Endometrial microvascular endothelial cells (primary cell): ENCODE results near the gene MSI2. TPM values are rescaled to one million over a fixed set of nuclear protein-coding genes. Genes with fewer than 3 reads are reported as not detected.

Source experiments
- in situ Hi-C: cut with HindIII; loops from 2 replicates; pipeline ENCODE4 v1.10.0; 2017; ENCODE audit warnings: low sequenced_read_pairs, low pct_unique_long_range_greater_than_20kb; ENCODE audit errors: inconsistent ontology term
- total RNA-seq: library from RNA; depleted of rRNA; stranded (reverse); fragments of >200 nt; gene quantifications from one replicate; pipeline ENCODE4 v1.2.3, GENCODE V29; 2015; ENCODE audit errors: inconsistent ontology term

MSI2 gene
- total RNA-seq, 1 donor from 2014 or later = 19.2 TPM

- in situ Hi-C loops = no loop called here
These were observed 458.4 kb downstream of the MSI2 start for GRCh38 chr17:57714665-57715180.

DNA sequence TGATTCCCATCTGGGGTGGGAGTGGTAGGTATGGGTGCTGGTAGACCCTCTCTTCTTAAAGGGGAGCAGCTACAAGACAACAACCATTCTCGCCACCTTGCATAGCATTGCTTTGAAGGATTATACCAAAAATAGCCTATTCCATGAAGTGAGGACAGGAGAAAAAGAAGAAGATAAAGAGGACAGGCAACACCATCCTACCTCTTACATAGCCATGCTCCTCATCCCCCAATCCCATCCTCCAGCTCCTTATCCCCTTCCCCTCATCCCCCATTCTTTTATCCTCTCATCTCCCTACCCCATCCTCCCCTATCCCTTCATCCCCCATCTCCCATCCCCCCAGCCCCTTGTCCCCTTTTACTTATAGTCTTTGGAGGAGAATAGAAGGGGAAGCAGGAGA, 459.7 kb downstream of the MSI2 start:
- in situ Hi-C loops = no loop called here

- in situ Hi-C loops = no loop called here
These were observed 462.6 kb downstream of the MSI2 start for GRCh38 chr17:57718878-57719277.

GRCh38 chr17:57720386-57721035, 464.2 kb downstream of the MSI2 start:
- in situ Hi-C loops = no loop called here

GRCh38 chr17:57721967-57722703, 465.8 kb downstream of the MSI2 start:
- in situ Hi-C loops = no loop called here

DNA sequence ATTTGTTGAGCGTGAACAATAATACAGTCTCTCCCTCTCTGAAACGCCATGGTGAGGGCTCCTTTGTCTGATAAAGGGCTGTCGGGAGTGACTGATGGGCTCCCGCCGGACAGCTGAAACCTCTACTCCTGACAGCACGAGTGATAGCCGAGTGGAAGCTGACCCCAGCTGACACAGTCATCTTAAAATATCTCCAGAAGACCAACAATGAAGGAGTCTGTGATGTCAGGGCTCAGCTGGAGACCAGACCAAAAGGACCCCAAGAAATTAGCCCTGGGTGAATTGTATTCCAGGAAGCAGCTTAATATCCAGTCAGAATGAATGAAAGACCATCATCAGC, 466.4 kb downstream of the MSI2 start:
- in situ Hi-C loops = no loop called here

DNA sequence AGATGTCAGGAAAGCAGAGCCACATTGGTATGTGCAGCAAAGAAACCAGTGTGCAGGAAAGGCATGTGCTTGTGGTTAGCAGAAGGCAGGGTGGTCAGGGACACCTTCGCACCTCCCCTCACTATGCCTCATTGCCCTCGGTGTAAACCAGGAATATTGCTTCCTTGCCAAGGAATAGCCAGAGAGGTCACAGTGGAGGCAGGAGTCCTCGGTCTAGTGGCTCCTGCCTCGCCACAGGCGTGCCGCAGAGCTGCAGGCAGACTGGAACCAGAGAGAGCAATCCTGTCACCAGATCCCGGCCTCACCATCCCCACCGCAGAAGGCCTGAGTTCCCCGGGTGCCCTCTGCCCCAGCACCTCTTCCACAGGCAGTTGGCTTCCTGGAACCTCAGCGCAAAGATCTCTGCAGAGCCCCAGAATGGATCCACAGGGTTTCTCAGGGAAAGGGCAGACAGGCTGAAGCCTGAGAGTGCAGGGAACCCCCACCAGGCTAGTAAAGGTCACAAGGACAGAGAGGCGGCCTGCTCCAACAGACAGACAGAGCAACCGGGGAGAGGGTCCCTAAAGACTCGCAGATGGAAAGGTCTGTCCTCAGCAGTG, 467.2 kb downstream of the MSI2 start:
- in situ Hi-C loops = no loop called here

- in situ Hi-C loops = no loop called here
These were observed 467.9 kb downstream of the MSI2 start for GRCh38 chr17:57724026-57724728.

DNA sequence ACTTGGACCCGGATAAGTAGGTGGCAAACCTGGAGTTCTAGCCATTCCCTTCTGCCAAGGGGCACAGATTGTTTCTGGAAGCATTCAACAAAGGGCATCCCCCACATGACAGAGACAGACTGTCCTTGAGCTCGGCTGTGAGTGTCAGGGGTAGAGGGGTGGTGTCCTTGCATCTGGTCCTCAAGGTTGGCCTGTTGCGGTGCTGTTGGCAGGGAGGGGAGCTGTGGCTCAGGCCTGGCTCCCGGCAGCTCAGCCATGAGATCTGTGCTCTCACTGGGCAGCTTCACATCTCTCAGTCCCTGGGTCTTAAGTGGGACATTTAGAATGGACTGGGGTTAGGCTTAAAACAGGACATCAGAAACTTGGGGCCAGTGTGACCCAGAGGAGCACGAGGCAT, 468.4 kb downstream of the MSI2 start:
- in situ Hi-C loops = no loop called here

- in situ Hi-C loops = no loop called here
These were observed 470.0 kb downstream of the MSI2 start for GRCh38 chr17:57726213-57726790.

DNA sequence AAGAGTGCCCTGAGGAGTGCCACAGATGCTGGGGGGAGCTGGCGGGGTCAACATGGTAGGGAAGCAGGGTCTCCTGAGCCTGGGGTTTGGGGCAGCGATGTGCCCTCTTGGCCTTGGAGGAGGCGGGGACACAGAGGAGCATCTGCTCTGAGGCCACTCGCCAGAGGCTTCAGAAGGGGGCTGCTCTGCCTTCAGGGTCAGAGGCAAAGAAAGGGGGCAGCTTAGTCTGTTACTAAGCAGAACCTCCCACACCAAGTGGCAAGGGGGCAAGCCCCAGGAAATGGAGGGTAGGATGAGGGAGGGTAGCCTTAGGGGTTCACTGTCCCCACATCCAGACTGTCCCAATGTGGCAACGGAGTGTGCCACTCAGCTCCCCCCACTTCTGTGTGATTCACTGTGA, 470.5 kb downstream of the MSI2 start:
- in situ Hi-C loops = no loop called here

- in situ Hi-C loops = no loop called here
These were observed 471.4 kb downstream of the MSI2 start for GRCh38 chr17:57727630-57728175.

DNA sequence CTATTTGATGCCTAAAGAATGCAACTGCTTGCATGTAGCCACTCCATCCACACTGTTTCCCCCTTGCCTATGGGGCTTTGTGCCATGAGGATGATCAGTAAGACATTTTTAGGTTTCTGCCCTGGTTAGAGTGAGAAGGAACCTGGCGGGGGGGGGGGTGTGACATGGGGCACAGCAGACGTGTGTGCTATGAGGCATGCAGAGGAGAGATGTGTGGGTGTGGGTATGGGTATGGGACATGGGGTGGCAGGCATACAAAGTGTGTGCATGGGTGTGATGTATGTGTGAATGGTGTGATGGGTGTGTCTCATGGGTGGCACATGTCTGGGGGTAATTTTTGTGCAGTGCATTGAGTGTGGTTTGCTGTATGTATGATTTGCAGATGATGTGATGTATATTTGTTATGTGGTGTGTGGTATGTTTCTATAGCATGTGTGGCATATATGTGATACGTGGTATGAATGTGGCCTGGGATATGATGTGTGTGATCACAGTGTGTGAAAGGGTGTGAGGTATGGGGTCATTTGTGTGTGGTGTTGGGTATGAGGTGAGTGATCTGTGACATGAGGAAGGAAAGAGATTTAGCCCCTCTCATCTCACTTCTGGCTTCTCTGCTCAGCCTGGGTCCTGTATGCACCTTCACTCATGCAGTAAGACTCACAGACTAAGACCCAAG, 473.8 kb downstream of the MSI2 start:
- in situ Hi-C loops = no loop called here

DNA sequence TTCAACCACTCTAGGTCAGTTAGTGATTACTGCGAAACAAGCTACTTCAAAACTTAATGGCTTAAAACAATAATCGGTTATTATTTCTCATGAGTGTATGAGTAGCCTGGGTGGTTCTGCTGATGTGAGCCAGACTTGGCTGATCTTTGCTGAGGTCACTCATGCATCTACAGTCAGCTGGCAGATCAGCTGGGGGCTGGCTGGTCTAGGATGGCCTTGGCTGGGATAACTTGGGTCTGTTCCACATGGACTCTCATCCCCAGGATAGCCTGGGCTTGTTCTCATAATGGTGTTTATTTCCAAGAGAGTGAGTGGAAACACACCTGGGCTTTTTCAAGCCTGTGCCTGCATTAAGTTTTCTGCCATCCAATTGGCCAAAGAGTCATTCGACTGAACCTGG, 475.7 kb downstream of the MSI2 start:
- in situ Hi-C loops = no loop called here

DNA sequence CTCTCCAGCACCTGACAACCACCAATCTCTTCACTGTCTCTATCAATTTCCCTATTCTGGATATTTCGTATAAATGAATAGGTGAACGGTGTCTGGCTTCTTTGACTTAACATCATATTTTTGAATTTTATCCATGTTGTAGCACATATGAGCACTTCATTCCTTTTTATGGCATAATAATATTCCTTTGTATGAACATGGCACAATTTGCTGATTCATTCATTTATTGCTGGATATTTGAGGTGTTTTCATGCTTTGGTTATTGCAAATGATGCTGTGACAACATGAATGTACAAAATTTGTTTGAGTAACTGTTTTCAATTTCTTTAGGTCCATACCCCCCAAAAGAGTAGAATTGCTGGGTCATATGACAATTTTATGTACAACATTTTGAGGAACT, 476.8 kb downstream of the MSI2 start:
- in situ Hi-C loops = no loop called here
